MCF 10A (cell line): ENCODE data around the gene STEAP3. TPM values are rescaled to one million over a fixed set of nuclear protein-coding genes. Genes with fewer than 3 reads are reported as not detected.

Experiments used
- BruUV-seq: library from RNA; stranded (reverse); fragments of 400-500 nt; replicated peaks from 2 replicates; lab custom pipeline; 2021; lab: Mats Ljungman, UMichigan
- CTCF ChIA-PET: fragments of 300-600 bp; sonication (Branson Sonifier 250); formaldehyde crosslinking; extraction: SDS; loops from one replicate; lab custom pipeline; 2021; ENCODE audit warnings: antibody characterized with exemption, inconsistent platforms; lab: Yijun Ruan, JAX
- POLR2A ChIA-PET: fragments of 300-600, 350-650 bp; sonication (Branson Sonifier 250); formaldehyde crosslinking; extraction: SDS; loops from one replicate; lab custom pipeline; 2020; ENCODE audit warnings: antibody characterized with exemption, inconsistent platforms; lab: Yijun Ruan, JAX
- DNase-seq: peaks from one replicate; pipeline ENCODE4 v3.0.0-alpha.2; 2018; ENCODE audit not compliant: unreplicated experiment
- H3K27ac Mint-ChIP-seq: one replicate; pipeline ENCODE4 v1.8.0; 2022; ENCODE audit warnings: mild to moderate bottlenecking, low read depth, mixed read lengths; ENCODE audit not compliant: unreplicated experiment
- H3K27me3 Mint-ChIP-seq: one replicate; pipeline ENCODE4 v1.8.0; 2022; ENCODE audit warnings: mixed read lengths; ENCODE audit not compliant: insufficient read depth, unreplicated experiment
- H3K36me3 Mint-ChIP-seq: one replicate; pipeline ENCODE4 v1.8.0; 2022; ENCODE audit warnings: mild to moderate bottlenecking, moderate library complexity, mixed read lengths; ENCODE audit not compliant: insufficient read depth, unreplicated experiment
- H3K4me1 Mint-ChIP-seq: one replicate; pipeline ENCODE4 v1.8.0; 2022; ENCODE audit warnings: mixed read lengths; ENCODE audit not compliant: insufficient read depth, unreplicated experiment
- H3K4me3 Mint-ChIP-seq: one replicate; pipeline ENCODE4 v1.8.0; 2022; ENCODE audit warnings: mild to moderate bottlenecking, moderate library complexity, mixed read lengths; ENCODE audit not compliant: unreplicated experiment
- H3K9me3 Mint-ChIP-seq: one replicate; pipeline ENCODE4 v1.8.0; 2022; ENCODE audit warnings: mixed read lengths; ENCODE audit not compliant: unreplicated experiment
- CTCF ChIP-seq: fragments of 200-600 bp; IDR thresholded peaks from one replicate; pipeline ENCODE4 v1.8.0; 2022; ENCODE audit warnings: antibody characterized with exemption, mild to moderate bottlenecking; ENCODE audit not compliant: unreplicated experiment
- intact Hi-C: fragments of 100-400 bp; cut with micrococcal nuclease; formaldehyde crosslinking; loops from 2 replicates; pipeline ENCODE4 v1.14.1; 2022
- total RNA-seq: library from RNA; stranded (reverse); gene quantifications from 2 replicates; pipeline ENCODE4 v1.2.3, GENCODE V29; 2022

Gene STEAP3
- total RNA-seq, 1 experiment from 2014 or later, result 25.0 TPM

GRCh38 chr2:119197529-119198239, 25.9 kb upstream of the STEAP3 start:
- intact Hi-C loops, result no loop called here

GRCh38 chr2:119198240-119198840, 25.3 kb upstream of the STEAP3 start:
- Mint-ChIP-seq H3K4me3 (no peak overlapping the region), H3K27me3 (no peaks in the 10 kb centered on the region), H3K9me3 (no peaks in the 10 kb centered on the region), H3K36me3 (peaks cover 11% of the 10 kb centered on the region), H3K4me1 (peaks cover 43% of the 10 kb centered on the region), H3K27ac (no peak overlapping the region)
- no TSS peak for BruUV-seq
- TF ChIP-seq CTCF, result no peak
- DNase-seq, result no peak
- intact Hi-C loops, result no loop called here
- CTCF ChIA-PET, result interaction anchor here (0.6 to 1.0 kb wide), 3 partner anchors 21 to 987 kb away, joined by 3 to 4 read pairs (median 3); no protein-coding TSS in a partner anchor
- POLR2A ChIA-PET, result interaction anchor here (0.6 kb wide), 2 partner anchors 11 to 252 kb away, joined by 3 to 6 read pairs; no protein-coding TSS in a partner anchor

More at GRCh38 chr2:119197529-119198239, 25.9 kb upstream of the STEAP3 start:
- Mint-ChIP-seq H3K4me3 (no peak overlapping the region), H3K36me3 (peaks cover 11% of the 10 kb centered on the region), H3K9me3 (no peaks in the 10 kb centered on the region), H3K4me1 (peaks cover 40% of the 10 kb centered on the region), H3K27me3 (no peaks in the 10 kb centered on the region), H3K27ac (no peak overlapping the region)
- POLR2A ChIA-PET, result interaction anchor here (0.6 kb wide), 2 partner anchors 10 to 253 kb away, joined by 3 to 6 read pairs; no protein-coding TSS in a partner anchor
- CTCF ChIA-PET, result interaction anchor here (1.0 to 1.2 kb wide), 2 partner anchors 21 to 22 kb away, joined by 3 read pairs; no protein-coding TSS in a partner anchor
- DNase-seq, result no peak
- no TSS peak for BruUV-seq
- no peak for TF ChIP-seq CTCF

- TF ChIP-seq CTCF, result no peak
- CTCF ChIA-PET, result no interaction called here
These were observed 21.8 kb upstream of the STEAP3 start for GRCh38 chr2:119201815-119202214.

GRCh38 chr2:119202610-119203310, 20.9 kb upstream of the STEAP3 start:
- ChIA-PET CTCF (interaction anchor here (0.7 kb wide), 1 partner anchor 176 kb away, joined by 3 read pairs; no protein-coding TSS in a partner anchor), POLR2A (no interaction called here)
- Mint-ChIP-seq H3K4me1 (peaks cover 16% of the 10 kb centered on the region), H3K27me3 (no peaks in the 10 kb centered on the region), H3K27ac (no peak overlapping the region), H3K9me3 (no peaks in the 10 kb centered on the region), H3K4me3 (no peak overlapping the region), H3K36me3 (peaks cover 11% of the 10 kb centered on the region)
- no peak for TF ChIP-seq CTCF
- DNase-seq, result no peak
- no TSS peak for BruUV-seq
- intact Hi-C loops, result no loop called here

More at GRCh38 chr2:119201815-119202214, 21.8 kb upstream of the STEAP3 start:
- H3K27me3 Mint-ChIP-seq, result no peaks in the 10 kb centered on the region
- peaks cover 11% of the 10 kb centered on the region for H3K36me3 Mint-ChIP-seq
- peaks cover 14% of the 10 kb centered on the region for H3K4me1 Mint-ChIP-seq
- no peak overlapping the region for H3K4me3 Mint-ChIP-seq
- intact Hi-C loops, result no loop called here
- no peak overlapping the region for H3K27ac Mint-ChIP-seq
- no peak for DNase-seq
- H3K9me3 Mint-ChIP-seq, result no peaks in the 10 kb centered on the region
- POLR2A ChIA-PET, result no interaction called here
- no TSS peak for BruUV-seq
